ENCODE results near the gene ANO6. TPM values are rescaled to one million over a fixed set of nuclear protein-coding genes. Genes with fewer than 3 reads are reported as not detected.

The ANO6 gene
- total RNA-seq, 1 experiment from 2014 or later = 46.8 TPM

DNA sequence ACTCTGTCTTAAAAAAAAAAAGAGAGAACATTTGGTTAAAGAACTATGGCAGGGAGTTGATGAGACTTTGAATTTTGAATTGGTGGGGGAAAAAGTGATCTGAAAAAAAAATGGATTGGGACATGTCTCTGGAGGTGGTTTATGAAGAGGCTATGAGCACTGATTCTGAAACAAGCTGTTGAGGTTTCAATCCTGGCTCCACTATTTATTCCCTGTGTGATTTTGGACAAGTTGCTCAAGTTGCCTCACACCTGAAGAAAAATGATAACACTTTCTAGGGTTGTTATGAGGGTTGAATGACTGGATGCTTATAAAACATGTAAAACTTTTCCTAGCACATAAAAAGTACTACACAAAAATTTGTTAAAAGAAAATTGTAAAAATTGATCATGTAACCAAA lies 1.8 kb upstream of the ANO6 start:
- H3K9me3 Mint-ChIP-seq = no peaks in the 10 kb centered on the region
- H3K4me1 Mint-ChIP-seq = peaks cover 43% of the 10 kb centered on the region
- no peaks in the 10 kb centered on the region for H3K36me3 Mint-ChIP-seq
- peak overlapping the region; percentile 4; the same call in 1 of the 2 replicates for H3K27ac Mint-ChIP-seq
- DNase-seq (ENCODE audit: low spot score) (no peak), ATAC-seq (no peak)
- TF ChIP-seq NR3C1 (CRISPR knock-in tag; conservative IDR thresholded peaks at IDR 0.05; ENCODE audit: low read depth) = no peak
- TF ChIP-seq MXD4 (CRISPR knock-in tag; IDR thresholded peaks at IDR 0.05; ENCODE audit: borderline replicate concordance) = no peak
- H3K4me3 Mint-ChIP-seq = peak overlapping the region; percentile 100
- ChIA-PET CTCF (interaction anchor here (0.7 to 1.7 kb wide), 3 partner anchors 31 to 446 kb away, joined by 3 read pairs; no protein-coding TSS in a partner anchor), POLR2A (no interaction called here)
- no peaks in the 10 kb centered on the region; the same call in 1 of the 2 replicates for H3K27me3 Mint-ChIP-seq (ENCODE audit: low read depth)

DNA sequence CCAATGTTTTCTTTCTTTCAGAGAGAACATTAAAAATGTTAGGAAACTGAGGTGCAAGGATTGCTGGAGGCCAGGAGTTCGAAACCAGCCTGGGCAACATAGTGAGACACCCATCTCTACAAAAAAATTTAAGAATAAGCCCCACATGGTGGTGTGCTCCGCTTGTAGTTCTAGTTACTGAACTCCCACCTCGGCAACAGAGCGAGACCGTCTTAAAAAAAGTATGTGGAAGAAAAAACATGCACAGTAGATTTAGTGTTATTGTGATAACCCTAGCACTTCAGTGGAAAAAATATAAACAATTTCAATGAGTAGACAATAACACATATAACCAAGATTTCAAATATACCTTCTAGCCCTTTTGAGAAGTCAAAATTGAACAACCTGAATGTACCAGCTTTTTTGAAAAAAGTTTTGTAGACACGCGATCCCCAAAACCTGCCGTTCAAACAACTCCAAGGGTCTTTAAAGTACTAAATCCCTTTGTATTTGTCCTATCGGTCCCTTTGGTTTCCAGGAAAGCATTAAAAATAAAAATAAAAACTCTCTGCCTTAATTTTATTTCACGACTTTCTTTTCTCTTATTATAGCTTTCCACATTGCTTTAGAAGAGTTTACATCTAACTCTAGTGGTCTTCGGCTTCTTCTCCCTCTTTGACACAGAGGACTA lies 1.0 kb upstream of the ANO6 start:
- CTCF ChIA-PET = interaction anchor here (0.8 to 1.7 kb wide), 7 partner anchors 24 to 329 kb away, joined by 3 to 6 read pairs (median 3); no protein-coding TSS in a partner anchor
- no peak for ATAC-seq
- POLR2A ChIA-PET = interaction anchor here (0.6 to 1.6 kb wide), 5 partner anchors 17 to 775 kb away, joined by 3 to 4 read pairs (median 4); no protein-coding TSS in a partner anchor
- H3K36me3 Mint-ChIP-seq = no peaks in the 10 kb centered on the region
- no peaks in the 10 kb centered on the region; the same call in 1 of the 2 replicates for H3K27me3 Mint-ChIP-seq (ENCODE audit: low read depth)
- peak overlapping the region; percentile 98 for H3K27ac Mint-ChIP-seq
- peak overlapping the region; percentile 100 for H3K4me3 Mint-ChIP-seq
- DNase-seq (ENCODE audit: low spot score) = no peak
- TF ChIP-seq ZNF121 (CRISPR knock-in tag; IDR thresholded peaks at IDR 0.05) (peak; percentile 86), NR3C1 (CRISPR knock-in tag; conservative IDR thresholded peaks at IDR 0.05; ENCODE audit: low read depth) (no peak), GTF2I (CRISPR knock-in tag; conservative IDR thresholded peaks at IDR 0.05) (no peak), ZNF532 (CRISPR knock-in tag; IDR thresholded peaks at IDR 0.05; ENCODE audit: borderline replicate concordance) (no peak), ZNF232 (CRISPR knock-in tag; IDR thresholded peaks at IDR 0.05) (no peak), TEAD4 (CRISPR knock-in tag; IDR thresholded peaks at IDR 0.05) (no peak), JUN (CRISPR knock-in tag; IDR thresholded peaks at IDR 0.05) (no peak)
- TF ChIP-seq, protein P1, sequence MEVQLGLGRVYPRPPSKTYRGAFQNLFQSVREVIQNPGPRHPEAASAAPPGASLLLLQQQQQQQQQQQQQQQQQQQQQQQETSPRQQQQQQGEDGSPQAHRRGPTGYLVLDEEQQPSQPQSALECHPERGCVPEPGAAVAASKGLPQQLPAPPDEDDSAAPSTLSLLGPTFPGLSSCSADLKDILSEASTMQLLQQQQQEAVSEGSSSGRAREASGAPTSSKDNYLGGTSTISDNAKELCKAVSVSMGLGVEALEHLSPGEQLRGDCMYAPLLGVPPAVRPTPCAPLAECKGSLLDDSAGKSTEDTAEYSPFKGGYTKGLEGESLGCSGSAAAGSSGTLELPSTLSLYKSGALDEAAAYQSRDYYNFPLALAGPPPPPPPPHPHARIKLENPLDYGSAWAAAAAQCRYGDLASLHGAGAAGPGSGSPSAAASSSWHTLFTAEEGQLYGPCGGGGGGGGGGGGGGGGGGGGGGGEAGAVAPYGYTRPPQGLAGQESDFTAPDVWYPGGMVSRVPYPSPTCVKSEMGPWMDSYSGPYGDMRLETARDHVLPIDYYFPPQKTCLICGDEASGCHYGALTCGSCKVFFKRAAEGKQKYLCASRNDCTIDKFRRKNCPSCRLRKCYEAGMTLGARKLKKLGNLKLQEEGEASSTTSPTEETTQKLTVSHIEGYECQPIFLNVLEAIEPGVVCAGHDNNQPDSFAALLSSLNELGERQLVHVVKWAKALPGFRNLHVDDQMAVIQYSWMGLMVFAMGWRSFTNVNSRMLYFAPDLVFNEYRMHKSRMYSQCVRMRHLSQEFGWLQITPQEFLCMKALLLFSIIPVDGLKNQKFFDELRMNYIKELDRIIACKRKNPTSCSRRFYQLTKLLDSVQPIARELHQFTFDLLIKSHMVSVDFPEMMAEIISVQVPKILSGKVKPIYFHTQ (CRISPR knock-in tag; IDR thresholded peaks at IDR 0.05) = no peak
- H3K9me3 Mint-ChIP-seq = no peaks in the 10 kb centered on the region
- H3K4me1 Mint-ChIP-seq = peaks cover 47% of the 10 kb centered on the region

GRCh38 chr12:45216230-45216982 lies 511 bp downstream of the ANO6 start:
- Mint-ChIP-seq H3K36me3 (peaks cover 4% of the 10 kb centered on the region), H3K9me3 (peaks cover 4% of the 10 kb centered on the region; the same call in 1 of the 2 replicates), H3K4me1 (peaks cover 63% of the 10 kb centered on the region), H3K27me3 (ENCODE audit: low read depth) (no peaks in the 10 kb centered on the region; the same call in 1 of the 2 replicates), H3K27ac (peak overlapping the region; percentile 87), H3K4me3 (peak overlapping the region; percentile 100)
- ChIA-PET CTCF (interaction anchor here (0.5 to 1.9 kb wide), 7 partner anchors 16 to 623 kb away, joined by 3 to 9 read pairs (median 4); no protein-coding TSS in a partner anchor), POLR2A (interaction anchor here (0.5 to 1.6 kb wide), 4 partner anchors 10 to 773 kb away, joined by 3 to 6 read pairs (median 4); no protein-coding TSS in a partner anchor)
- peak; percentile 62 for DNase-seq (ENCODE audit: low spot score)
- ATAC-seq = peak; percentile 32
- TF ChIP-seq HMGA2 (CRISPR knock-in tag; IDR thresholded peaks at IDR 0.05) = no peak
- 0 out of 2 replicates have a peak, but pooled peaks have one; percentile 0 for TF ChIP-seq ETV6 (CRISPR knock-in tag; IDR thresholded peaks at IDR 0.05)
- TF ChIP-seq ZSCAN18 (CRISPR knock-in tag; IDR thresholded peaks at IDR 0.05) = no peak
- TF ChIP-seq, protein P2, sequence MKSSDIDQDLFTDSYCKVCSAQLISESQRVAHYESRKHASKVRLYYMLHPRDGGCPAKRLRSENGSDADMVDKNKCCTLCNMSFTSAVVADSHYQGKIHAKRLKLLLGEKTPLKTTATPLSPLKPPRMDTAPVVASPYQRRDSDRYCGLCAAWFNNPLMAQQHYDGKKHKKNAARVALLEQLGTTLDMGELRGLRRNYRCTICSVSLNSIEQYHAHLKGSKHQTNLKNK (CRISPR knock-in tag; IDR thresholded peaks at IDR 0.05) = no peak
- TF ChIP-seq, protein P3, sequence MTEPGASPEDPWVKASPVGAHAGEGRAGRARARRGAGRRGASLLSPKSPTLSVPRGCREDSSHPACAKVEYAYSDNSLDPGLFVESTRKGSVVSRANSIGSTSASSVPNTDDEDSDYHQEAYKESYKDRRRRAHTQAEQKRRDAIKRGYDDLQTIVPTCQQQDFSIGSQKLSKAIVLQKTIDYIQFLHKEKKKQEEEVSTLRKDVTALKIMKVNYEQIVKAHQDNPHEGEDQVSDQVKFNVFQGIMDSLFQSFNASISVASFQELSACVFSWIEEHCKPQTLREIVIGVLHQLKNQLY (CRISPR knock-in tag; IDR thresholded peaks at IDR 0.05) = no peak
- no peak for TF ChIP-seq NFYB (CRISPR knock-in tag; conservative IDR thresholded peaks at IDR 0.05; ENCODE audit: low read depth)
- no peak for TF ChIP-seq JAZF1 (CRISPR knock-in tag; IDR thresholded peaks at IDR 0.05)
- TF ChIP-seq GRHL2 (CRISPR knock-in tag; IDR thresholded peaks at IDR 0.05; ENCODE audit: insufficient replicate concordance, severe bottlenecking) = no peak
- TF ChIP-seq ATF1 (CRISPR knock-in tag; IDR thresholded peaks at IDR 0.05) = no peak
- TF ChIP-seq TCF7 (CRISPR knock-in tag; IDR thresholded peaks at IDR 0.05; ENCODE audit: low read depth) = no peak
- TF ChIP-seq RORB (CRISPR knock-in tag; IDR thresholded peaks at IDR 0.05) = no peak

All from WTC11 (cell line).